ENCODE measurements around the gene TMEM234. TPM values are rescaled to one million over a fixed set of nuclear protein-coding genes. Genes with fewer than 3 reads are reported as not detected.
A peak's percentile ranks its signal among the peaks of the same experiment; 100 is the strongest.

TMEM234 gene
- total RNA-seq, 2 experiments from 2014 or later: 13.2 to 15.0 TPM

DNA sequence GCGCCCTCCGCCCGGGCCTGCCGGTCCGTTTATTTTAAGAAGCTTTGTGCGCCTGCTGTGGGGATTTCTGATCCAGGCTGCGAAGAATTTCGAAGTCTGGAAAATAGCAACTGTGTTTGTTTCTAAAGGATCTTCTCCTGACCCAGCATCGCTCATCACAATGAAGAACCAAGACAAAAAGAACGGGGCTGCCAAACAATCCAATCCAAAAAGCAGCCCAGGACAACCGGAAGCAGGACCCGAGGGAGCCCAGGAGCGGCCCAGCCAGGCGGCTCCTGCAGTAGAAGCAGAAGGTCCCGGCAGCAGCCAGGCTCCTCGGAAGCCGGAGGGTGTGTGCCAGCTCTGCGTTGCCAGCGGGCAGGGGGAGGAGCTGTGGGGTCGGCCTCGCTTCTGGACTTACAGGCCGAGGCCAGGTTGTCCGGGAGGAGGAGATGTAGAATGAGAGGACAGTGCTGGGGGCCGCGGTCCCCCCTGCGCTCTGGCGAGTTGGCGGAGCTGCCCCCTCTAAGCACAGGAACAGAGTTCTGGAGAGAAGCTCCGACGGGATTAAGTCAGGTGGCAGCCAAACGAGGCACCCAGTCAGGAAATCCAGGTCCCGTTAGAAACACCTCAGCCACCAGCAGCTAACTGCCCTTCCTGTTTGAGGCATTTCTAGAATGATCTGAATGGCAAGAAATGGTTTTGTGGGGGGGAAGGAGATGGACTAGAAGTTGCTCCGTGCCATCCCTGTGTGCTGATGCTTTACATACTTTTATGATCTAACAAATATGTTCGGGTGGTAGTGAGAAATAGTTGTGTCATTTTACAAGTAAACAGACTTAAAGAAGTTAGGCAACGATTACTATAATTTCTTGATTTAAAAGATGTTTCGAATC, 41.7 kb downstream of the TMEM234 start:
- Mint-ChIP-seq H3K9me3 (no peaks in the 10 kb centered on the region), H3K36me3 (ENCODE audit: low read depth) (peaks cover 49% of the 10 kb centered on the region), H3K27ac (peak overlapping the region; percentile 84), H3K4me3 (peak overlapping the region; percentile 92), H3K4me1 (peaks cover 53% of the 10 kb centered on the region), H3K27me3 (no peaks in the 10 kb centered on the region)
- CTCF ChIA-PET: interaction anchor here (0.5 to 1.9 kb wide), 12 partner anchors 12 to 289 kb away, joined by 3 to 9 read pairs (median 3); partner anchors contain the start of gene CCDC28B
- POLR2A ChIA-PET: no interaction called here
- peak; percentile 26 for DNase-seq

GRCh38 chr1:32179443-32180185, 42.5 kb downstream of the TMEM234 start, which contains the start of gene TXLNA:
Gene TXLNA, plus strand, starts transcription at chr1:32179675. Its CDS starts 671 bp downstream, at chr1:32180346.
- Mint-ChIP-seq H3K9me3 (no peaks in the 10 kb centered on the region), H3K4me1 (peaks cover 47% of the 10 kb centered on the region), H3K36me3 (ENCODE audit: low read depth) (peaks cover 50% of the 10 kb centered on the region), H3K4me3 (peak within 1 kb of the TSS; percentile 92), H3K27me3 (no peaks in the 10 kb centered on the region), H3K27ac (peak within 1 kb of the TSS; percentile 98)
- POLR2A ChIA-PET: interaction anchor here (1.0 kb wide), 2 partner anchors 26 to 36 kb away, joined by 3 to 4 read pairs; partner anchors contain the start of gene IQCC
- CTCF ChIA-PET: interaction anchor here (0.6 to 1.9 kb wide), 11 partner anchors 16 to 193 kb away, joined by 3 to 9 read pairs (median 3); partner anchors contain the start of gene CCDC28B
- DNase-seq: peak; percentile 90

DNA sequence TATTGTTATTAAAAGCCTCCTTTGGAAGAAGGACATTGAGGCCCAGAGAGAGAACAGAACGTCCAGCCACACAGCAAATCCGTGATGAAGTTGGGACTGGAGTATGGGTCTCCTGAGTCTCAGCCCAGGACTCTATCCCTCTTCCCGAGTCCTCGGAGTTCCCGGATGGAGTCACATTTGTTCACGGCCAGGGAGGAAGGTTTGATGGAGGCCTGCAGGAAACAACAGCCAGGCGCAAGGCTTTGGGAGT, 43.0 kb downstream of the TMEM234 start:
- DNase-seq: no peak
- ChIA-PET CTCF (interaction anchor here (0.7 to 1.9 kb wide), 4 partner anchors 18 to 192 kb away, joined by 3 to 9 read pairs (median 4); no protein-coding TSS in a partner anchor), POLR2A (interaction anchor here (1.0 kb wide), 2 partner anchors 26 to 37 kb away, joined by 3 to 4 read pairs; partner anchors contain the start of gene IQCC)
- no peaks in the 10 kb centered on the region for H3K27me3 Mint-ChIP-seq
- peak overlapping the region; percentile 98 for H3K27ac Mint-ChIP-seq
- no peaks in the 10 kb centered on the region for H3K9me3 Mint-ChIP-seq
- peaks cover 50% of the 10 kb centered on the region for H3K36me3 Mint-ChIP-seq (ENCODE audit: low read depth)
- peak overlapping the region; percentile 92 for H3K4me3 Mint-ChIP-seq
- H3K4me1 Mint-ChIP-seq: peaks cover 45% of the 10 kb centered on the region

- peaks cover 40% of the 10 kb centered on the region for H3K4me1 Mint-ChIP-seq
- H3K9me3 Mint-ChIP-seq: no peaks in the 10 kb centered on the region
- peaks cover 46% of the 10 kb centered on the region for H3K36me3 Mint-ChIP-seq (ENCODE audit: low read depth)
- no peak for DNase-seq
- peak overlapping the region; percentile 98 for H3K27ac Mint-ChIP-seq
- H3K27me3 Mint-ChIP-seq: no peaks in the 10 kb centered on the region
- CTCF ChIA-PET: interaction anchor here (0.7 to 1.9 kb wide), 2 partner anchors 70 to 192 kb away, joined by 3 to 4 read pairs; no protein-coding TSS in a partner anchor
- POLR2A ChIA-PET: interaction anchor here (1.0 kb wide), 2 partner anchors 27 to 37 kb away, joined by 3 to 4 read pairs; partner anchors contain the start of gene IQCC
- H3K4me3 Mint-ChIP-seq: peak overlapping the region; percentile 92
Measured at GRCh38 chr1:32178380-32179192, 43.6 kb downstream of the TMEM234 start.

GRCh38 chr1:32172621-32173245, 49.4 kb downstream of the TMEM234 start:
- H3K27ac Mint-ChIP-seq: no peak overlapping the region
- POLR2A ChIA-PET: no interaction called here
- H3K27me3 Mint-ChIP-seq: no peaks in the 10 kb centered on the region
- CTCF ChIA-PET: interaction anchor here (0.6 to 0.7 kb wide), 2 partner anchors 172 to 673 kb away, joined by 3 to 5 read pairs; no protein-coding TSS in a partner anchor
- H3K4me3 Mint-ChIP-seq: no peak overlapping the region
- H3K9me3 Mint-ChIP-seq: no peaks in the 10 kb centered on the region
- DNase-seq: no peak
- H3K36me3 Mint-ChIP-seq (ENCODE audit: low read depth): peaks cover 44% of the 10 kb centered on the region
- peaks cover 17% of the 10 kb centered on the region for H3K4me1 Mint-ChIP-seq

DNA sequence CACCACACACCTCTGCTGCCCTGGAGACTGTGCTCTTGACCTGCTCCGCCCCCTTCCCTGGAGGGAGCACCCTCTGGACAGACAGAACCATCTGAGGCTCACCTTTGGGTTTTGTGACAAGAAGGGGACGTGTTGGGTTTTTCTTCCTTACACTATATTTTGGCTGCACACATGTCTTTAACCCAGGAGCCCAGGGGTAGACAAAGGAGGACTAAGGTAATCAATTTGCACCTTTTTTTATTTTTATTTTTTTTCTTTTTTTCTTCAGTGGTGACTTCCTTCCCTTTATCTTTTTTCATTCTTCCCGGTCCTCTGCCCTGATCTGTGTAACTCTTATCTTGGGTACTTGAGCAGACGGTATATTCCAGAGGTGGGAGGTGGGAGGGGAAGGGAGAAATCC, 51.2 kb downstream of the TMEM234 start:
- ChIA-PET CTCF (no interaction called here), POLR2A (no interaction called here)
- DNase-seq: no peak
- Mint-ChIP-seq H3K9me3 (no peaks in the 10 kb centered on the region), H3K4me3 (no peak overlapping the region), H3K36me3 (ENCODE audit: low read depth) (peaks cover 49% of the 10 kb centered on the region), H3K4me1 (peaks cover 17% of the 10 kb centered on the region), H3K27me3 (no peaks in the 10 kb centered on the region), H3K27ac (no peak overlapping the region)

Other genes with a start within 250 kb of the TMEM234 start
- 100 to 1,000 TPM; 174 to 183 TPM for gene KHDRBS1, start 208.5 kb downstream of the TMEM234 start, total RNA-seq
- 10 to 100 TPM; 30.4 to 36.3 TPM for gene TMEM39B, start 149.4 kb downstream of the TMEM234 start, total RNA-seq
- gene KPNA6, start 114.3 kb downstream of the TMEM234 start, total RNA-seq: 10 to 100 TPM; 64.8 to 64.9 TPM
- gene TXLNA, start 42.7 kb downstream of the TMEM234 start, total RNA-seq: 10 to 100 TPM; 64.1 to 65.8 TPM
- 10 to 100 TPM; 33.4 to 36.6 TPM for gene CCDC28B, start 21.8 kb downstream of the TMEM234 start, total RNA-seq
- gene IQCC, start 16.7 kb downstream of the TMEM234 start, total RNA-seq: 1 to 10 TPM; 4.8 to 5.0 TPM
- under 1 TPM; 0.10 TPM for gene DCDC2B, start 13.3 kb downstream of the TMEM234 start, total RNA-seq
- gene EIF3I, start 54 bp upstream of the TMEM234 start, total RNA-seq: 100 to 1,000 TPM; 173 to 176 TPM
- under 1 TPM; 0.58 to 0.87 TPM for gene FAM167B, start 24.9 kb upstream of the TMEM234 start, total RNA-seq
- 100 to 1,000 TPM; 434 to 495 TPM for gene LCK, start 28.9 kb upstream of the TMEM234 start, total RNA-seq
- 100 to 1,000 TPM; 226 to 230 TPM for gene HDAC1, start 69.7 kb upstream of the TMEM234 start, total RNA-seq
- gene MARCKSL1, start 113.9 kb upstream of the TMEM234 start, total RNA-seq: 10 to 100 TPM; 31.0 to 31.6 TPM
- gene FAM229A, start 140.1 kb upstream of the TMEM234 start, total RNA-seq: 1 to 10 TPM; 8.2 to 8.5 TPM
- gene TSSK3, start 140.2 kb upstream of the TMEM234 start, total RNA-seq: 1 to 10 TPM; 1.5 to 2.2 TPM
- 10 to 100 TPM; 42.9 to 44.6 TPM for gene BSDC1, start 172.1 kb upstream of the TMEM234 start, total RNA-seq
- gene ZBTB8B, start 242.7 kb upstream of the TMEM234 start, total RNA-seq: not detected